Panc1 (cell line): ENCODE results near the gene AFP.

ENCODE experiments used
- POLR2AphosphoS5 ChIP-seq: IDR thresholded peaks from 2 replicates; pipeline ENCODE4 v1.6.1; 2012; ENCODE audit warnings: mild to moderate bottlenecking, low read depth, low read length, moderate library complexity
- SIN3A ChIP-seq: IDR thresholded peaks from 2 replicates; pipeline ENCODE4 v1.6.1; 2012; ENCODE audit warnings: low read depth, mild to moderate bottlenecking, low read length, moderate library complexity, borderline replicate concordance; ENCODE audit not compliant: insufficient read depth
- TCF7L2 ChIP-seq: IDR thresholded peaks from 2 replicates; pipeline ENCODE4 v1.6.1; 2011; ENCODE audit warnings: mild to moderate bottlenecking, low read depth, low read length, inconsistent platforms
- TF ChIP-seq, protein P1 (sequence below): fragments of 450-650 bp; IDR thresholded peaks from 2 replicates; pipeline ENCODE4 v1.5.1; 2017; ENCODE audit warnings: mild to moderate bottlenecking
- TF ChIP-seq, protein P2 (sequence below), 2 experiments: IDR thresholded peaks; 2 replicates each; pipeline ENCODE4 v1.6.1; 2011 to 2012; ENCODE audit warnings: low read depth in 2 of 2, control low read depth in 1 of 2, low read length in 1 of 2, mild to moderate bottlenecking in 1 of 2, moderate library complexity in 1 of 2; ENCODE audit not compliant: insufficient read depth in 1 of 2

DNA sequence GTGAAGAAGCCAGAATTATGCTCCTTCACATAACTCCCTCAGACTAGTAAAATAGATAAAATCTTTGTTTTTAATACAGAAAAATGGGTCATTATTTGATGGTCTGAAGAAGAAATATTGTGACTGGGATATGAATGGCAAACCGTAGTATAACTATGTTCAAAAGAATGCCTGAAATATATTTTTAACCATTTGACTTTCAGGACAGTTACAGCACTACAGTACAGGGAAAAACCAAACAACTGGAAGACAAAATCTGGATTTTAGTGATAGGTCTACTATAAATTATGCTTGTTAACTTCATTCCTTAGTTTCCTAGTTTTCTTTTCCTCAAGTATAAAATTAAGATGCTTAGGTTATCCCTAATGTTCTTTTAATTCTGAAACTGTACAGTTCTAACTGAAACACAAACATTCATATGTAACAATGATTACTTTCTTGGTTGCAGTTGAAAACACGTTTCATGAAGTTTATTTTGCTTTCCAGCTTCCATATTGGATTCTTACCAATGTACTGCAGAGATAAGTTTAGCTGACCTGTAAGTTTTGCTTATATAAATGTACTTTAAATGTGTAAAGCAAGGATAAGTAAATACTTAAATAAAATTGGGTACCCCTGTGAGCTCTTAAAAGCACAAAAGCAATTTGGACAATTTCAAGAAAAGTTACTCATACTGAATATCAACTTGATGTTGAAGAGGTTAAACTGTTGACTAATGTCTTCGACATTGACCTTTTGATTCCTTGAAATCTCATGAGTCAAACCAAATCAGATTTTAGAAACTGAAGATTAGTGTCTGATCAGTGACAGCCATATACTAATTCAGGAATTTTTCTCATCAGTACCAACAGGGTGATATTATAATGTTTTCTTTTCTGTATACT is 895 bp downstream of the AFP start:
- TF ChIP-seq, protein P1, sequence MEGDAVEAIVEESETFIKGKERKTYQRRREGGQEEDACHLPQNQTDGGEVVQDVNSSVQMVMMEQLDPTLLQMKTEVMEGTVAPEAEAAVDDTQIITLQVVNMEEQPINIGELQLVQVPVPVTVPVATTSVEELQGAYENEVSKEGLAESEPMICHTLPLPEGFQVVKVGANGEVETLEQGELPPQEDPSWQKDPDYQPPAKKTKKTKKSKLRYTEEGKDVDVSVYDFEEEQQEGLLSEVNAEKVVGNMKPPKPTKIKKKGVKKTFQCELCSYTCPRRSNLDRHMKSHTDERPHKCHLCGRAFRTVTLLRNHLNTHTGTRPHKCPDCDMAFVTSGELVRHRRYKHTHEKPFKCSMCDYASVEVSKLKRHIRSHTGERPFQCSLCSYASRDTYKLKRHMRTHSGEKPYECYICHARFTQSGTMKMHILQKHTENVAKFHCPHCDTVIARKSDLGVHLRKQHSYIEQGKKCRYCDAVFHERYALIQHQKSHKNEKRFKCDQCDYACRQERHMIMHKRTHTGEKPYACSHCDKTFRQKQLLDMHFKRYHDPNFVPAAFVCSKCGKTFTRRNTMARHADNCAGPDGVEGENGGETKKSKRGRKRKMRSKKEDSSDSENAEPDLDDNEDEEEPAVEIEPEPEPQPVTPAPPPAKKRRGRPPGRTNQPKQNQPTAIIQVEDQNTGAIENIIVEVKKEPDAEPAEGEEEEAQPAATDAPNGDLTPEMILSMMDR, result no peak
- no peak for TF ChIP-seq TCF7L2
- no peak for TF ChIP-seq SIN3A
- TF ChIP-seq POLR2AphosphoS5, result no peak
- TF ChIP-seq, protein P2, sequence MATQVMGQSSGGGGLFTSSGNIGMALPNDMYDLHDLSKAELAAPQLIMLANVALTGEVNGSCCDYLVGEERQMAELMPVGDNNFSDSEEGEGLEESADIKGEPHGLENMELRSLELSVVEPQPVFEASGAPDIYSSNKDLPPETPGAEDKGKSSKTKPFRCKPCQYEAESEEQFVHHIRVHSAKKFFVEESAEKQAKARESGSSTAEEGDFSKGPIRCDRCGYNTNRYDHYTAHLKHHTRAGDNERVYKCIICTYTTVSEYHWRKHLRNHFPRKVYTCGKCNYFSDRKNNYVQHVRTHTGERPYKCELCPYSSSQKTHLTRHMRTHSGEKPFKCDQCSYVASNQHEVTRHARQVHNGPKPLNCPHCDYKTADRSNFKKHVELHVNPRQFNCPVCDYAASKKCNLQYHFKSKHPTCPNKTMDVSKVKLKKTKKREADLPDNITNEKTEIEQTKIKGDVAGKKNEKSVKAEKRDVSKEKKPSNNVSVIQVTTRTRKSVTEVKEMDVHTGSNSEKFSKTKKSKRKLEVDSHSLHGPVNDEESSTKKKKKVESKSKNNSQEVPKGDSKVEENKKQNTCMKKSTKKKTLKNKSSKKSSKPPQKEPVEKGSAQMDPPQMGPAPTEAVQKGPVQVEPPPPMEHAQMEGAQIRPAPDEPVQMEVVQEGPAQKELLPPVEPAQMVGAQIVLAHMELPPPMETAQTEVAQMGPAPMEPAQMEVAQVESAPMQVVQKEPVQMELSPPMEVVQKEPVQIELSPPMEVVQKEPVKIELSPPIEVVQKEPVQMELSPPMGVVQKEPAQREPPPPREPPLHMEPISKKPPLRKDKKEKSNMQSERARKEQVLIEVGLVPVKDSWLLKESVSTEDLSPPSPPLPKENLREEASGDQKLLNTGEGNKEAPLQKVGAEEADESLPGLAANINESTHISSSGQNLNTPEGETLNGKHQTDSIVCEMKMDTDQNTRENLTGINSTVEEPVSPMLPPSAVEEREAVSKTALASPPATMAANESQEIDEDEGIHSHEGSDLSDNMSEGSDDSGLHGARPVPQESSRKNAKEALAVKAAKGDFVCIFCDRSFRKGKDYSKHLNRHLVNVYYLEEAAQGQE (IDR thresholded peaks at IDR 0.05; ENCODE audit: insufficient read depth in 1 of 2, low read depth in 2 of 2, low read length in 1 of 2), result no peak
